ENCODE measurements around the gene DSC1. TPM values are rescaled to one million over a fixed set of nuclear protein-coding genes. Genes with fewer than 3 reads are reported as not detected.

DSC1 gene
- total and polyA plus RNA-seq, 2 experiments from 2014 or later: not detected

GRCh38 chr18:31138709-31139108 lies 23.9 kb downstream of the DSC1 start:
- H3K4me3 ChIP-seq: no peak overlapping the region
- H3K9me3 Mint-ChIP-seq: no peaks in the 10 kb centered on the region
- no peaks in the 10 kb centered on the region for H3K36me3 ChIP-seq (ENCODE audit: insufficient read depth)
- no peak overlapping the region for H3K27ac ChIP-seq (ENCODE audit: low read depth)
- H3F3A ChIP-seq (replicated peaks; ENCODE audit: low read depth): no peaks in the 10 kb centered on the region
- H4K20me1 ChIP-seq (replicated peaks; ENCODE audit: insufficient read depth): no peaks in the 10 kb centered on the region
- H3K9me2 ChIP-seq (ENCODE audit: insufficient read depth): no peaks in the 10 kb centered on the region
- no peaks in the 10 kb centered on the region for H3K4me1 ChIP-seq (ENCODE audit: insufficient read depth)
- ATAC-seq (no peak), DNase-seq (ENCODE audit: low spot score) (no peak)
- no peaks in the 10 kb centered on the region for H3K27me3 Mint-ChIP-seq (ENCODE audit: insufficient read depth, low read depth, poor library complexity)
- TF ChIP-seq STAT1 (IDR thresholded peaks at IDR 0.05; ENCODE audit: unreplicated experiment) (no peak), EZH2phosphoT487 (IDR thresholded peaks at IDR 0.05; ENCODE audit: unreplicated experiment) (no peak), EZH2 (IDR thresholded peaks at IDR 0.05; ENCODE audit: low read depth, unreplicated experiment) (no peak), JUNB (IDR thresholded peaks at IDR 0.05; ENCODE audit: unreplicated experiment) (no peak), POLR2AphosphoS5 (IDR thresholded peaks at IDR 0.05; ENCODE audit: low read depth) (no peak), REST (IDR thresholded peaks at IDR 0.05; ENCODE audit: unreplicated experiment) (no peak), ZNF114 (CRISPR knock-in tag; IDR thresholded peaks at IDR 0.05) (no peak), ZNF331 (CRISPR knock-in tag; IDR thresholded peaks at IDR 0.05; ENCODE audit: low read depth) (no peak)
- H3K4me2 ChIP-seq: no peak overlapping the region
- H3K27ac Mint-ChIP-seq: no peak overlapping the region
- no peaks in the 10 kb centered on the region for H3K36me3 Mint-ChIP-seq (ENCODE audit: low read depth)
- no peak overlapping the region for H2AFZ ChIP-seq
- H3K27me3 ChIP-seq (ENCODE audit: insufficient read depth): no peaks in the 10 kb centered on the region
- H3K4me1 Mint-ChIP-seq: no peaks in the 10 kb centered on the region; the same call in 2 of the 3 replicates
- H3K79me2 ChIP-seq (replicated peaks; ENCODE audit: insufficient read depth): no peaks in the 10 kb centered on the region
- no peak overlapping the region for H3K4me3 Mint-ChIP-seq

GRCh38 chr18:31134988-31135529 lies 27.6 kb downstream of the DSC1 start:
- Histone ChIP-seq H3K79me2 (replicated peaks; ENCODE audit: insufficient read depth) (no peaks in the 10 kb centered on the region), H3K4me2 (no peak overlapping the region), H3K9me2 (ENCODE audit: insufficient read depth) (no peaks in the 10 kb centered on the region), H3K27me3 (ENCODE audit: insufficient read depth) (no peaks in the 10 kb centered on the region), H3K4me1 (ENCODE audit: insufficient read depth) (no peaks in the 10 kb centered on the region), H3F3A (replicated peaks; ENCODE audit: low read depth) (no peaks in the 10 kb centered on the region), H3K27ac (ENCODE audit: low read depth) (no peak overlapping the region), H2AFZ (peak overlapping the region; percentile 3; the same call in 1 of the 2 replicates), H3K4me3 (no peak overlapping the region), H3K36me3 (ENCODE audit: insufficient read depth) (no peaks in the 10 kb centered on the region), H4K20me1 (replicated peaks; ENCODE audit: insufficient read depth) (no peaks in the 10 kb centered on the region)
- ATAC-seq: no peak
- Mint-ChIP-seq H3K4me3 (no peak overlapping the region), H3K27me3 (ENCODE audit: insufficient read depth, low read depth, poor library complexity) (no peaks in the 10 kb centered on the region), H3K36me3 (ENCODE audit: low read depth) (no peaks in the 10 kb centered on the region), H3K9me3 (no peaks in the 10 kb centered on the region), H3K27ac (no peak overlapping the region), H3K4me1 (no peaks in the 10 kb centered on the region; the same call in 2 of the 3 replicates)
- DNase-seq (ENCODE audit: low spot score): no peak
- no peak for TF ChIP-seq ZNF114 (CRISPR knock-in tag; IDR thresholded peaks at IDR 0.05)
- TF ChIP-seq NANOG (IDR thresholded peaks at IDR 0.05; ENCODE audit: borderline replicate concordance): no peak
- TF ChIP-seq CTCF (conservative IDR thresholded peaks at IDR 0.05; ENCODE audit: low read depth in 2 of 2): no peak
- no peak for TF ChIP-seq EZH2 (IDR thresholded peaks at IDR 0.05; ENCODE audit: low read depth, unreplicated experiment)
- TF ChIP-seq CREB1 (CRISPR knock-in tag; IDR thresholded peaks at IDR 0.05; ENCODE audit: low read depth): no peak
- TF ChIP-seq POLR2AphosphoS5 (IDR thresholded peaks at IDR 0.05; ENCODE audit: low read depth): no peak
- no peak for TF ChIP-seq ZNF331 (CRISPR knock-in tag; IDR thresholded peaks at IDR 0.05; ENCODE audit: low read depth)
- TF ChIP-seq REST (IDR thresholded peaks at IDR 0.05; ENCODE audit: unreplicated experiment): no peak
- TF ChIP-seq JUNB (IDR thresholded peaks at IDR 0.05; ENCODE audit: unreplicated experiment): no peak
- TF ChIP-seq EZH2phosphoT487 (IDR thresholded peaks at IDR 0.05; ENCODE audit: unreplicated experiment): no peak
- TF ChIP-seq STAT1 (IDR thresholded peaks at IDR 0.05; ENCODE audit: unreplicated experiment): no peak
- TF ChIP-seq, protein P1, sequence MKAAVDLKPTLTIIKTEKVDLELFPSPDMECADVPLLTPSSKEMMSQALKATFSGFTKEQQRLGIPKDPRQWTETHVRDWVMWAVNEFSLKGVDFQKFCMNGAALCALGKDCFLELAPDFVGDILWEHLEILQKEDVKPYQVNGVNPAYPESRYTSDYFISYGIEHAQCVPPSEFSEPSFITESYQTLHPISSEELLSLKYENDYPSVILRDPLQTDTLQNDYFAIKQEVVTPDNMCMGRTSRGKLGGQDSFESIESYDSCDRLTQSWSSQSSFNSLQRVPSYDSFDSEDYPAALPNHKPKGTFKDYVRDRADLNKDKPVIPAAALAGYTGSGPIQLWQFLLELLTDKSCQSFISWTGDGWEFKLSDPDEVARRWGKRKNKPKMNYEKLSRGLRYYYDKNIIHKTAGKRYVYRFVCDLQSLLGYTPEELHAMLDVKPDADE (IDR thresholded peaks at IDR 0.05): no peak
